A204.1 (cell line): Measurements from ENCODE around the gene COASY.

Source experiments
- FAIRE-seq: peaks from 2 replicates; lab custom pipeline; 2012; peaks lifted over from hg19 to GRCh38; lab: Jason Lieb, UNC

The COASY gene

GRCh38 chr17:42613699-42614295 lies 51.8 kb downstream of the COASY start:
- FAIRE-seq: no peak
